ENCODE results near the gene XPNPEP1.

The XPNPEP1 gene

DNA sequence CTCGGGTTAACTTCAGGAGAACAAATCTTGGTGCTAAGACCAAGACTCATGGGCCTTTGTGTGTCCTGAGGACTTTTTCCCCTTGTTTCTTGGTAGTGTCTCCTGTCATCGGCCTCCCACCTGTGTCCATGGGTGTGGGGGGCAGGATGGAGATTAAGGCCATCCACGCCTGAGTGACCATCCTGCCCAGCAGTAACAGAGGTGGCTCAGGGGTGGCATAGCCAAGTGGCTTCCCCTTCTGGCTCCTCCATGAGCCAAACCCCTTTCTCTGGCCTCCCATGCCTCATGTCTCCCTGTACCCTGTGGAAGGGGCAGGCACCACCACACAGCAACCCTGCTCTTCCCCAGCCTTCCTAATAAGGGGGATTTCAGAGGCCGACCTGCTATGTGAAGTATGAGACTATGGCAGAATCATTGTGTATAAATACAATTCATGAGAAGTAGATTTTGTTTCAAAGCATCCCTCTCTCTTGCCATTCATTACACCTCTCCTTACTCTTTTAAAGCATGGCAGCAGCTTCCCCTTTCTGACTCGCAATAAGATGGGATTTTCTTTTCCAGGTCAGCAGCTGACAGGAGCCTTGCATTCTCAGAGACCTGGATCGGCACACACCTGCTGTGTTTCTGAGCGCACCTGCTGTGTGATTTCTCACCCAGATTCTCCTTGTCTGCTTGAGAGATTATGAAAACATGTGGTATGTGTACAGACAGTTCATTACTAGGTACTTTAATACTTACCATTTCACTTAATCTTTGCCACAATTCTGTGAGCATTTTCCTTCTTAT lies 102.5 kb downstream of the XPNPEP1 start:
- Histone ChIP-seq H3K4me3 (ENCODE audit: control insufficient read depth in 1 of 7, extremely low read depth in 1 of 7, insufficient read depth in 4 of 7, low read depth in 2 of 7, low read length in 6 of 7) (no peak overlapping the region), H3K9me3 (ENCODE audit: control extremely low read depth in 1 of 5, control insufficient read depth in 4 of 5, insufficient read depth in 2 of 5, low read depth in 1 of 5, low read length in 4 of 5) (no peaks in the 10 kb centered on the region), H3K27me3 (replicated peaks in 2 of 5; ENCODE audit: control insufficient read depth in 4 of 5, insufficient read depth in 5 of 5, low read length in 4 of 5) (no peaks in the 10 kb centered on the region), H3K36me3 (ENCODE audit: control insufficient read depth in 4 of 4, insufficient read depth in 4 of 4, low read length in 3 of 4) (no peaks in the 10 kb centered on the region), H3K27ac (ENCODE audit: insufficient read depth in 1 of 2, low read depth in 1 of 2, low read length in 2 of 2, poor library complexity in 1 of 2, severe bottlenecking in 2 of 2) (no peak overlapping the region), H3K4me1 (ENCODE audit: control extremely low read depth in 1 of 4, control insufficient read depth in 4 of 4, insufficient read depth in 4 of 4, low read length in 3 of 4) (no peaks in the 10 kb centered on the region)
- whole genome bisulfite sequencing (ENCODE audit: insufficient coverage) = 62% methylated on average over 4 of the region's 7 CpGs
- no peak for DNase-seq
- ChIA-PET POLR2A (no interaction called here), CTCF (no interaction called here)

DNA sequence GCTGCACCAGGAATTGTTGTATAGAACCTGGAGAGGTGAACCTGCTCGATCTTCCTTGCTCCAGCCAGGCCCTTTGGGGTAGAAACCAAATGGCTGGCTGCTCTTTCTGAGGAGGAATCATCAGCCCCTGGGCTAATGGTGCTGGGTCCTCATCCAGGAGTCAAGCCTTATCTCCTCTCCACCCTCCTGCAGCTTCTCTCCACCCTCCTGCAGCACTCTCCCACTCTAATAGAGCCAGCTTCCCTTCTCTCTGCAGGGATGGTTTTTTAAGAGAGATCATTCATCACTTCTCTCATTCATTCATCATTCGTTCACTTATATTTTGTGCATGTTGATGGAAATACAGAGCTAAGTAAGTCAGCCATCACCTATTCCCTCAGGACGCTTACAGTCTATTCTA lies 103.5 kb downstream of the XPNPEP1 start:
- DNase-seq = no peak
- ChIA-PET CTCF (no interaction called here), POLR2A (no interaction called here)
- Histone ChIP-seq H3K4me3 (ENCODE audit: control insufficient read depth in 1 of 7, extremely low read depth in 1 of 7, insufficient read depth in 4 of 7, low read depth in 2 of 7, low read length in 6 of 7) (no peak overlapping the region), H3K27ac (ENCODE audit: insufficient read depth in 1 of 2, low read depth in 1 of 2, low read length in 2 of 2, poor library complexity in 1 of 2, severe bottlenecking in 2 of 2) (no peak overlapping the region), H3K27me3 (replicated peaks in 2 of 5; ENCODE audit: control insufficient read depth in 4 of 5, insufficient read depth in 5 of 5, low read length in 4 of 5) (no peaks in the 10 kb centered on the region), H3K4me1 (ENCODE audit: control extremely low read depth in 1 of 4, control insufficient read depth in 4 of 4, insufficient read depth in 4 of 4, low read length in 3 of 4) (no peaks in the 10 kb centered on the region), H3K9me3 (ENCODE audit: control extremely low read depth in 1 of 5, control insufficient read depth in 4 of 5, insufficient read depth in 2 of 5, low read depth in 1 of 5, low read length in 4 of 5) (no peaks in the 10 kb centered on the region), H3K36me3 (ENCODE audit: control insufficient read depth in 4 of 4, insufficient read depth in 4 of 4, low read length in 3 of 4) (no peaks in the 10 kb centered on the region)
- WGBS (ENCODE audit: insufficient coverage) = 96% methylated on average over 2 of the region's 3 CpGs
